GM12892 (cell line): ENCODE data around the gene SPTB.

Experiments
- POLR2A ChIP-seq: IDR thresholded peaks from 2 replicates; pipeline ENCODE4 v1.6.1; 2011; ENCODE audit warnings: low read depth, low read length, control low read depth
- POLR2AphosphoS5 ChIP-seq: IDR thresholded peaks from 2 replicates; pipeline ENCODE4 v1.6.1; 2011; ENCODE audit warnings: low read depth, low read length, control low read depth

DNA sequence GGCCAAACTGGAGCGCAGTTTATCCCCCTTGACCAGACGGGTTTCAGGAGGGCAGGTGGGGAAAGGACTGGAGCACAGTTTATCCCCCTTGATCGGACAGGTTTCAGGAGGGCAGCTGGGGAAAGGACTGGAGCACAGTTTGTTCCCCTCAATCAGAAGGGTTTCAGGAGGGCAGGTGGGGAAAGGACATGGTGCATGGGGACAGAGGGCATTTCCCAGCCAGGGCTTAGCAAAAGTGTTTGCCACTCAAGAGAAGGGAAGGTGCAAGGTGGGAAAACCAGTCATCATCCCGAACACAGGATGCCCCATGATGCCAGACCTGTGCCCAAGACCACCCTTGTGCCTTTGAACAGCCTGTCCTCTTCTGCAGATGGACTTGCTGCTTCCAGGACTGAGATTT, 54.7 kb downstream of the SPTB start:
- TF ChIP-seq POLR2A (no peak), POLR2AphosphoS5 (no peak)
